HG02870 (cell line): ENCODE data around the gene MRNIP.

ENCODE experiments used
- ATAC-seq: cut with Tn5 transposase; IDR thresholded peaks from one replicate; pipeline ENCODE4 v1.9.1; 2021; ENCODE audit warnings: mild to moderate bottlenecking, moderate library complexity; ENCODE audit not compliant: unreplicated experiment

The MRNIP gene, protein sequence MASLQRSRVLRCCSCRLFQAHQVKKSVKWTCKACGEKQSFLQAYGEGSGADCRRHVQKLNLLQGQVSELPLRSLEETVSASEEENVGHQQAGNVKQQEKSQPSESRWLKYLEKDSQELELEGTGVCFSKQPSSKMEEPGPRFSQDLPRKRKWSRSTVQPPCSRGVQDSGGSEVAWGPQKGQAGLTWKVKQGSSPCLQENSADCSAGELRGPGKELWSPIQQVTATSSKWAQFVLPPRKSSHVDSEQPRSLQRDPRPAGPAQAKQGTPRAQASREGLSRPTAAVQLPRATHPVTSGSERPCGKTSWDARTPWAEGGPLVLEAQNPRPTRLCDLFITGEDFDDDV

DNA sequence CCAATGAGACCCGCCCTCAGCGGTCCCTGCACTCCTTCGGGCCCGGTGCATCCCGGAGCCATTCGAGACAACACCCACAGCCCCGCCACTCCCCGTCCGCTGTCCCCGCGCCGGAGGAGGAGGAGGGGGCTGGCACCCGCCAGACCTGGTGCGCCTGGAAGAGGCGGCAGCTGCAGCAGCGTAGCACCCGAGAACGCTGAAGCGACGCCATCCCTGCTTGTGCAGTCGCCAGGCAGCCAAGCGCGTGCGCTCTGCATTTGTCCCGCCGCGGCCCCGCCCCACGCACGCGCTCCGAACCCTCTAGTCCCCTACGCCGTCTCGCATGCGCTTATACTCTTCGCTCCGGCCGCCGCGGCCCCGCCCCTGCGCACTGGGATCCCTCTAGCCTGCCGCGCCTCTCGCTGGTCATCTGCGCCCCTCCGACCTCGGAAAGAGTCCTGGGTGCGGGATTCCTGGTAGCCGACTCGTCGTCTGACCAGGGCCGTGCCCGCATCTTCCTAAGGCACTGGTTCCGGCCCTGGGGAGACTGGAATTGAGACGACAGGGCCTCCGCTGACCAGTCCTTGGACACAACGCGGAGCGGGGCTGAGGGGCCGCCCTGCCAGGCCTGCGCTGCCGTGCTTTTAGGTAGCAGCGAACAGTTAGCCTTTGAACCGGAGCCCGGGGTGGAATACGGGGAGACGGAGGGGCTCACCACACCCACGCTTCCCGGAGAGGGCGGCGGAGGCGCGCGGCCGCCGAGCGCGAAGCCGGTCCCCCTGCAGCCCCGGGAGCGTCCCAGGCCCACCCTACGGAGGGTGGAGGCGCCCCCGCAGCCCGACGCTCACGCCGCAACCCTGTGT is at the start of gene MRNIP:
Gene MRNIP, minus strand, starts transcription at position 232 of the 842 bp plus-strand sequence. Its CDS starts 21 bp downstream, at position 211.
- ATAC-seq = peak; percentile 96

DNA sequence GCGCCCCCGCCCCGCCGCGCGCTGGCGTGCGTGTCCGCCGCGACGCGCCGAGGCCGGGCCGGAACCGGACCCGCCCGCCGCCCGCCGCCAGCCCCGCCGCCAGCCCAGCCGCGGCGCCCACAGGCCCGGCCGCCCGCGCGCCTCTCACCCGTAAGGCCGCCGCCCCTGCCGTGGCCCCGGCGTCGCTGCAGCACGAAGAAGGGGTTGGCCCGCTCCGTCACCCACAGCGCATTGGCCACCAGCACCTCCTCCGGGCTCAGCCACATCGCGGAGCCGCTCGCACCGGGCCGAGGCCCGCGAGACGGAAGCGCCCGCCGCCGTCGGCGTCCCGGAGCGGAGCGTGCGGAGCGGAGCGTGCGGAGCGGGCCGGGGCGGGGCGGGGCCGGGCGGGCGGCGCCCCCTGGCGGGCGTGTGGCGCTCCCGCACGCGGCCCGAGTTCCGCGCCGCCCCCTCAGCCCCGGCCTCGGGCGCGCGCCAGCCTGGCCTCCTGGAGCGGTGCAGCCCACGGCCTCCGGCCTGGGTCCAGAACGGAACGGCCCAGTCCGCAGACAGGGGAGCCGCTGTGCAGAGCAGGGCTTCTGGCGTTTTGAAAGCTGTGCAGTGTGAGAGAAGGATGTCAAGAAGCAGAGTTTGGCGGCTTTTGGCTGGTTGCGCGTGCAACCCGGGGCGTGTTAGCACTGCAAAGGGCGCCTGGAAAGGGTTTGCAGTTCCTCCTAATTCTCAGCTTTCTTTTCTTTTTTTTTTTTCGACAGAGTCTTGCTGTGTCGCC is 49.1 kb upstream of the MRNIP start, which contains the start of gene TBC1D9B:
Gene TBC1D9B, minus strand, starts transcription at position 342 of the 769 bp plus-strand sequence. Its CDS starts 76 bp downstream, at position 266.
- ATAC-seq = peak; percentile 78

DNA sequence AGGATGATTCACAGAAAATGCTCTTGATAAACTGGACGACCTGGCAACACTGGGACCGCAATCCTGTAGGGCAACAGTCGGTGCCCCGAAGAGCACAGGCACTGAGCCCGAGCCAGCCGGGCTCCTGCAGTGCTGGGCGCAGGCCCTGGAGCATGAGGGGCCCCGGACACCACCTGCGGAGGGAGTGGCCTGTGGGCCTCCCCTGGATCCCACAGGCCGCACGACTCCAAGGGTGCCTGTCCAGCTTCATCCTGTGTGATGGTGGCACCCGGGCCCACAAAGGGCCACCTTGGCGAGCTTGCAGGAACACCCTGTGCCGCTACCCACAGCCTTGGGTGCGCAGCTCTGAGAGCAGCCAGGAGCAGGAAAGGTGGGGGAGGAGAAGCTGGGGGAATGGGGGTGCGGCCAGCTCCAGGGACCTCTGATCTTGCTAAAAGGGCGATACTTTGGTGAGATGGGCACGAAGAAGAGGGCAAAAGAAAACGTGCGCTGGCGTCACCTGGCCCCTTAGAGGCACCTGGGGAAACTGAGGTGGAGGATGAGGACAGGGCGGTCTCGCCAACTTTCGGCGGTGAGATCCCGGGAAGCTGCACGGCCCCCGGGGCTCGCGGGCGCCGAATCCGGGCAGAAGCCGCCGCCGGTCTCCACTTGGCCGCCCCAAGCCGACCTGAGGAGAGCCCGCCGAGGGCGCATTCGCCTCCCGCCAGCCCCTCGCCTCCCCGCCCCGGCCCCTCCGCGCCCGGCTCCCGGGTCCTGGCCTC is 48.4 kb upstream of the MRNIP start:
- ATAC-seq = peak; percentile 21

- no peak for ATAC-seq
Measured at GRCh38 chr5:179906294-179906794, 47.7 kb upstream of the MRNIP start.

- ATAC-seq = no peak
Measured at GRCh38 chr5:179905161-179905560, 46.5 kb upstream of the MRNIP start.

- ATAC-seq = no peak
Measured at GRCh38 chr5:179904463-179905160, 46.0 kb upstream of the MRNIP start.

DNA sequence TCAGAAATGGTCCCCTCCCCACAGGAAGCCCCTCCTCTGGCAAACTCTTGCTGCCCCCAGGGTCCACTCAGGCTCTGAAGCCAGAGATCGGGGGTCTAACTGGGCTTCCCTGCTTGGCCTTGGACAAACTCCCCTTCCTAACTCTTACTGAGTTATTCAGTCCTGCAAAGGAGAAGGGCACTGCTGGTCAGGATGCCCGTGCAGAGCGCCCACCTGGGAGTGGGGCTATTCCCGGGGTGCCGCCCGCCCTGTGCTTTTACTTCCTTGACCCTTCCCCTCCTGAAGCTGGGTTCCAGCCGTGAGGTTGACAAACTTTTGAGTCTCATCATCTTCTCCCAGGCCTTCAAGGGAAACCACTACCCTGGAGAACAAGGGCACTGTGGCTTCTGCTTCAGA is 44.1 kb upstream of the MRNIP start:
- no peak for ATAC-seq

DNA sequence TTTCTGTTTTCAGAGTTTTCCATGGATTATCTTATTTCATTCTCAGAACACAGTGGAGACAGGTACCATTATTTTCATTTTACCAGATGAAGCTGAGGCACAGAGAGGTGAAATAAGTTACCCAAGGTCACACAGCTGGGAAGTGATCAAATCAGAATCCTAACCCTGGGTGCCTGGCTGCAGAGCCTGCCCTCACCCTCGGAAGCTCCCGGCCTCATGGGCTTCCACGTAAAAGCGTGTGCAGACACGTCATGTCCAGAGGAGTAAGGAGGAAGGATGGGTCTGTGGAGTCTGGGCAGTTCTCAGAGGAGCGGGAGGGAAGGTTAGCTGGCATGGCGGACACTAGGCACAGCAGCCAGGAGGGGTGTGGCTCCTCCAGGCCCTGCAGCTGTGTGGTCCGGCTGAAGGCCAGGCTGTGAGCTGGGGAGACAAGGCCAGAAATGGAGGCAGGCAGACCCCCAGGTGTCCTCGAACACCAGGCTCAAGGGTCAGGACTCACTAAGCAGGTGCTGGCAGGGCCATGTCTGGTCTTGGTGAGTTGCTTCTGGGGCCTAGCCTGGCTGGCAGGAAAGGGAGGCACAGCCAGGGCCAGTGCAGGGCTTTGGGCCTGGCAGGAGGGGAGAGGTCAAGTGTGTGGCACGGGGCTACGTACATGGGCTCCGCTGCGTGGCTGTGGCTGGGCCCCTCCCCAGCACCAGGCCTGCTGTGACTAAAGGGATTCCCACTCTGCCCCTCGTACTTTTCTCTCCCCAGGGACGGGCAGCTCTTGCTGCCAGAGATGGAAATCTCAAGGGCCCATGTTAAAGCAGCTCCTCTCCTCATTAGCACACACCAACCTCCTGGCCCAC is 43.5 kb upstream of the MRNIP start:
- no peak for ATAC-seq

DNA sequence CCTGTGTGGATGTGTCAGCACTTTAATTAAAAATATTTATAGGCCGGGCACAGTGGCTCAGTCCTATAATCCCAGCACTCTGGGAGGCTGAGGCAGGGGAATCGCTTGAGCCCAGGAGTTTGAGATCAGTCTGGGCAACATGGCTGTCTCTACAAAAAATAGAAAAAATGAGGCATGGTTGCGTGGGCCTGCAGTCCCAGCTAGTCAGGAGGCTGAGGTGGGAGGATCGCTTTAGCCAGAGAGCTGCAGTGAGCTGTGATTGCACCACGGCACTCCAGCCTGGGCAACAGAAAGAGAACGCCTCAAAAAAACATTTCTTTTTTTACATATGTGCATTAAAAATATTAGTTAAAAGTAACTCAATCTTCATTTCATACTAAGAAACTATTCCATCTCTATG is 42.8 kb upstream of the MRNIP start:
- no peak for ATAC-seq

DNA sequence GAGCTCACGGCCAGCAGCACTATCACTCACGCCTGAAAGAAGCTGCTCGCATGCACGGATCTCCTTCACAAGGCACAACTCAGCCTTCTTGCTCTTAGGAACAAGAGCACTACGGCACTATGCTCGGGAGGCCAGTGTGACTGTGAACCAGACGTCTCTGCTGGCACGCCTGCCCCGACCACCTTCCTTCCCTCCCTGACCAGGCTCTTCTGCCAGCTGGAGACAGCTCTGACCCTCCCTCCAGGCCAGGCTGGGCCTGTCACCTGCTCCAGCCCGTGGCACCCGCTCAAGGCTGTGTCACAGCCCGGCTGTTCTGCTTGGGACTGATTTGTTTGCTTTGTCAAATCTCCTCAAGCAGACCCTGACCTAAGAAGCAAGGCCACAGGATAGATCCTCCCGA is 42.1 kb upstream of the MRNIP start:
- ATAC-seq = no peak

GRCh38 chr5:179900206-179900605 is 41.6 kb upstream of the MRNIP start:
- no peak for ATAC-seq

DNA sequence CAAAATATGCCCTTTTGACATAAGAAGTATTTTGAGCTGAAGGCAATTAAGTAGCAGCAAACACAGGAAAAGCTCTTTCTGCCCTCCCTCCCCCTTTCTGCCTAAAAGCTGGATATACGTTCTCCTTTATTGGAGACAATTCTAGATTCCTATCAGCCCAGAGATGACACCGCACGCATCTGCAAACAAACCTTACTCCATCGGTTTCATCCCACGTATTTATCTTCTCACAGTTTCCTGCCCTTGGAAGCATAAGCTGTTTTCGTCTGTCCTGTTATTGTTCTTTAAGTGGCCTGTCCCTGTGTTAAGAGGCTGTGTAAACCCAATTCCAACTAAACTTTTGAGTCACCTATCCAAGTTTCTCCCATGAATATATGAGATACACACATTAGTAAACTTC is 37.2 kb upstream of the MRNIP start:
- ATAC-seq = no peak

DNA sequence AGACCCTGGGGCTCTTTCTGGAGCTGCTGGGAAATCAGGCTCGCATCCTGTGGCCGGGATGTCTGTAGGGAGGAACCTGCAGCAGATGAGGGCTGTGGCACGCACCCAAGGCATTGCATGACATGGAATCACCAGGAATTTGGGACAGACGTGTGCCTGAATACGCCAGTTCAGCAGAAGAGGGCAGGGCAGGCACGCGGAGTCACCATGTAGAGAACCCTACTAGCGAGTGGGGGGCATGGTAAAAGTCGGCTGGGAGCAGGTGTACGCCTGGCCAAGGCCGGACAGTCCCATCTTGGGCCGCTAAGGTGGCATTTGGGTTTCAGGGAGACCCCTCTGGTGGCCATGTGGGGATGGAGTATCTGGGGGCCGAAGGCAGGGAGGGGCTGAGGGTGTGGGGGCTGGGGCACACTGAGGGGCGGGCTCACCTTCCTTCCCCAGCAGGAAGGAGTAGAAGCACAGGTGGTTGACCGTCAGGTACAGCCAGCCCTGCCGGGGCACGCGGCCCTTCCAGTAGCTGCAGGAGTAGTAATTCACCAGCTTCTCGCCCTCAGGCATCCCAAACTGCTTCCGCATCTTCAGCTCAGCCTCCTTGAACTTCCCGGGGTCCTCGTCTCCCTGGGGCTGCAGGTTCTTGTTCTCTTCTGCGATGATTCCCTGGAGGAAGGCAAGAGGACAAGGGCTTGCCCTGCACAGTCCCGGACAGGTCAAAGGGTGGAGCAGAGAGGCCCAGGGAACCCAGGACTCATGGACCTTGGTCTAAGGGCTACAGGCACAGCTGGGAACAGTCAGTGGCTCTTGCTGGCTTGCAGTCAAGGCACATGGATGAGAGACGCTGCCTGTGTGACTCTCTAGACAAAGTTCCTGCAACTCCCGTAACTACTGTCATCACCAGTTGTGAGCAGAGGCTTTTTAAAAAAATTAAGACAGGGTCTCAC is 35.6 kb upstream of the MRNIP start:
- no peak for ATAC-seq

- ATAC-seq = no peak
Measured at GRCh38 chr5:179893076-179893957, 34.7 kb upstream of the MRNIP start.

DNA sequence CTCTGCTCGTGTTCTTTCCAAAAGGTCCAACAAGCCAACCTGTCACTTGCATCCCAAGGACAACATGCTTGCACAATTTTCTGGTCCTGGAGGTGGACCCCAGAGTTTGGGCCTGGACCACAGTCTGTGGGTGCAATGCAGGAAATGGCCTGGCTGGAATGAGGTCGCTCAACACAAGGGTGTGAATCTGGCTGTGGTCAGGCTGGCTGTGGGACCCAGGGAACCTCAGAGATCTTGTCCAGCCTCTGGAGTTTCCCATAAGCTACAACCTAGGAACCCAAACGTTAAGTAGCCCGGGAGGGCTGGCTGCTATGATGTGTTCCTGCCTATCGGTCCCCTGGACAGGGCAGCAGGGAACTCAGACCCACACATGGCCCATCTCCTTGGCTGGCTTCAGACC is 33.6 kb upstream of the MRNIP start:
- no peak for ATAC-seq

DNA sequence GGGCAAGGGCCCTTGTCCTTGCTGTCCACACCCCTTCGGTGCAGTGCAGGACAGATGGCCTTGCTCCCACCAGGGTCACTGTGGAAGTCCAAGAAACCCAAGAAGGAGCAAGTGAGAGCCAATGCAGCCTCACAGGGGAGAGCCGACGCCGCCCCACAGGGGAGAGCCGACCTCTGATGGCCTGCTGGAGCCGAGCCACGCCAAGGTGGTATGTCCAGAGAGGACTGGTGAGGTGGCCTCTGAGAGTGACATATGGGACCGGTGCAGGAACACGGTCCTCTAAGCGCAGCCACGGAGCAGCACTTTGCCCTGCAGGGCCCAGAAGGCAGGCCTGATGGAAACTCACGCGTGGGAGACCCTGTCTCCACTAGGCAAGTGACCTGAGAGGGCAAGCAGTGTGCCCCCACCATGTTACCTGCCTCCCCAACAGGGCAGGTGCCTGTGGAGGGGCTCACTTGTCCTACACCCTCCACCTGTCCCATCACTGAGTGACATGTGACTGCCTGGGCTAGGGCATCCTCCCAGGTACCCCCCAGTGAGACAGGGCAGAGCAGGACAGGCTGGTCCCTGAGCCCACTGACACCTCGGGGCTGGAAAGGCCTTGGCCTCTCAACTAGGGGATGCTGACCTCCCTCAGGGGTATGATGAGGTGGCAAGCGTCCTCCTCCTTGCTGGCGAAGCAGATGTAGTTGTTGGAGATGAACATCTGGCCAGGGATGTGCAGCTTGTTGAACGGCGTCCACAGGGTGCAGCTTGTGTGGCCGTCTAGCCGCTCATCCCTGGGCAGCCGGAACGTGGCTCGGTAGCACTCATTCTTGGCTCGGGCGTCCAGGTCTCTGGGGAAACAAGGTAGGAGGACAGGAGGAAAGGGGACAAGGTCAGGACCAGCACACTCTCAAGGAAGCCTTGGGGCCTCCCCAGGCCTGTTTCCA is 32.4 kb upstream of the MRNIP start:
- no peak for ATAC-seq
